ENCODE results near the gene ADCY2. TPM values are rescaled to one million over a fixed set of nuclear protein-coding genes. Genes with fewer than 3 reads are reported as not detected.

The ADCY2 gene
- total RNA-seq, 8 experiments from 2014 or later = 0.09 to 83.3 (median 8.9) TPM

DNA sequence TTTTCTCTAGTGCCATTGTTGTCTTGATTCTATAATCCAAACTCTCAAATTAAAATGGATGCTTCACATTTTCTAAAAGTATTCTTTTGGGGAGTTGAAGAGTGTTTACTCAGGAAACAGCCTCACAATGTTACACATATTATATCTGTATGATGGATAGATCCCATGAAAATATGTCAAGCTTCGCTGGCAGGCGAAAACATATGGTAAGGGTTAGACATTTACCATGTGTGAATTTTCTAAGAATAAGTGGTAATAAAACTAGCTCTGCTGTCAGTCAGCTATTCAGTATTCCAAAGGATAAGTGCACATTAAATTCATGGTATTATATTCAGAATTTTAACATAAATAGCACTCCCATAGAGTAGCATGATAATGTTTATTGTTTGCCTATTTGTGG is 13.3 kb upstream of the ADCY2 start:
- 0 to 100% (median 51%) methylated on average over 1 to 2 of the region's 2 CpGs; no CpG with 5 or more reads in 2 of the 10 experiments for WGBS, 10 experiments
- H3K4me3 ChIP-seq = no peak overlapping the region
- in situ Hi-C loops (cut with MboI; ENCODE audit: low pct_unique_long_range_greater_than_20kb in 2 of 9, low sequenced_read_pairs in 9 of 9, unreplicated experiment in 9 of 9) = loop anchor here in 2 of 9 experiments (25.0 kb wide), 2 partner anchors 120 to 570 kb away; no protein-coding TSS in a partner anchor
- ATAC-seq (replicated peaks in 6 of 8) = no peak
- no peak overlapping the region for H3K27ac ChIP-seq
- H3K4me1 ChIP-seq (replicated peaks in 1 of 2) = no peaks in the 10 kb centered on the region

- Histone ChIP-seq H3K4me3 (no peak overlapping the region), H3K27ac (no peak overlapping the region), H3K4me1 (replicated peaks in 1 of 2) (peaks cover 0 to 11% of the 10 kb centered on the region in 2 donors)
- in situ Hi-C loops (cut with MboI; ENCODE audit: low pct_unique_long_range_greater_than_20kb in 2 of 9, low sequenced_read_pairs in 9 of 9, unreplicated experiment in 9 of 9) = loop anchor here in 2 of 9 experiments (25.0 kb wide), 2 partner anchors 123 to 573 kb away; no protein-coding TSS in a partner anchor
- 0 to 95% (median 79%) methylated on average over 1 to 4 of the region's 6 CpGs; no CpG with 5 or more reads in 2 of the 10 experiments for WGBS, 10 experiments
- no peak for ATAC-seq (replicated peaks in 6 of 8)
Measured at GRCh38 chr5:7385681-7386080, 10.3 kb upstream of the ADCY2 start.

DNA sequence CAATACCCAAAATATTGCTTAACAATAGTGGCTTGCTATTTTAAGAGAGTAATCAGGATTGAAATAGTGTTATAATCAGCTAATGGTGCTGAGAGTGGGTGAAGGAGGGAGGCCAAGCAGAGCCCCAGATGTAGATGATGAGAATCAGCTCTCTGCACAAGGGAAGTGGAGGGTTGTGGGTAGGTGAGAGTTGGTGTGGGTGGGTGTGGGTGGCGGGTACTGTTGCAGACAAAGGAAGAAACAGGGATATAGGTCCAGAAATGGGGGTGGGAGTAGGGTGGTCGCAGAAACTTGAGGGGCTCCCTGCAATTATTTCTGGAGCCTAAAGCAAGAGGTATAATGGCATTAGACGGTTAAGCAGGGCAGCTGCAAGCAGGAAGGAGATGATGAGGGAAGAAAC is 7.4 kb upstream of the ADCY2 start:
- Histone ChIP-seq H3K4me1 (replicated peaks in 1 of 2) (peaks cover 14 to 28% of the 10 kb centered on the region in 2 donors), H3K27ac (no peak overlapping the region), H3K4me3 (no peak overlapping the region)
- WGBS, 10 experiments = 0 to 100% methylated on average over 1 of the region's 3 CpGs; no CpG with 5 or more reads in 8 of the 10 experiments
- in situ Hi-C loops (cut with MboI; ENCODE audit: low pct_unique_long_range_greater_than_20kb in 2 of 9, low sequenced_read_pairs in 9 of 9, unreplicated experiment in 9 of 9) = loop anchor here in 2 of 9 experiments (25.0 kb wide), 2 partner anchors 126 to 576 kb away; no protein-coding TSS in a partner anchor
- ATAC-seq (replicated peaks in 6 of 8) = peak in 1 of 8 experiments; percentile 48

GRCh38 chr5:7391215-7391614 is 4.7 kb upstream of the ADCY2 start:
- peaks cover 14 to 31% of the 10 kb centered on the region in 2 donors for H3K4me1 ChIP-seq (replicated peaks in 1 of 2)
- in situ Hi-C loops (cut with MboI; ENCODE audit: low pct_unique_long_range_greater_than_20kb in 2 of 9, low sequenced_read_pairs in 9 of 9, unreplicated experiment in 9 of 9) = loop anchor here in 2 of 9 experiments (25.0 kb wide), 2 partner anchors 129 to 579 kb away; no protein-coding TSS in a partner anchor
- no peak overlapping the region for H3K4me3 ChIP-seq
- peak in 5 of 8 experiments; percentile 10 to 42 (median 26) for ATAC-seq (replicated peaks in 6 of 8)
- WGBS, 10 experiments = 21 to 90% (median 43%) methylated on average over 2 to 8 of the region's 9 CpGs; no CpG with 5 or more reads in 4 of the 10 experiments
- no peak overlapping the region for H3K27ac ChIP-seq

GRCh38 chr5:7391814-7392692 is 3.9 kb upstream of the ADCY2 start:
- Histone ChIP-seq H3K27ac (no peak overlapping the region), H3K4me3 (no peak overlapping the region), H3K4me1 (replicated peaks in 1 of 2) (peaks cover 14 to 31% of the 10 kb centered on the region in 2 donors)
- in situ Hi-C loops (cut with MboI; ENCODE audit: low pct_unique_long_range_greater_than_20kb in 2 of 9, low sequenced_read_pairs in 9 of 9, unreplicated experiment in 9 of 9) = loop anchor here in 2 of 9 experiments (25.0 kb wide), 2 partner anchors 130 to 580 kb away; no protein-coding TSS in a partner anchor
- WGBS, 10 experiments = 0 to 100% (median 62%) methylated on average over 1 to 10 of the region's 15 CpGs
- peak; percentile 31 to 57 (median 48) for ATAC-seq (replicated peaks in 6 of 8)

GRCh38 chr5:7392693-7393024 is 3.3 kb upstream of the ADCY2 start:
- in situ Hi-C loops (cut with MboI; ENCODE audit: low pct_unique_long_range_greater_than_20kb in 2 of 9, low sequenced_read_pairs in 9 of 9, unreplicated experiment in 9 of 9) = loop anchor here in 2 of 9 experiments (25.0 kb wide), 2 partner anchors 130 to 580 kb away; no protein-coding TSS in a partner anchor
- Histone ChIP-seq H3K27ac (no peak overlapping the region), H3K4me1 (replicated peaks in 1 of 2) (peaks cover 18 to 35% of the 10 kb centered on the region in 2 donors), H3K4me3 (no peak overlapping the region)
- no peak for ATAC-seq (replicated peaks in 6 of 8)
- WGBS, 10 experiments = 37 to 93% (median 78%) methylated on average over 3 of the region's 3 CpGs

GRCh38 chr5:7393921-7394799 is 1.8 kb upstream of the ADCY2 start:
- H3K27ac ChIP-seq = no peak overlapping the region
- no peak for ATAC-seq (replicated peaks in 6 of 8)

GRCh38 chr5:7394889-7395431 is 978 bp upstream of the ADCY2 start:
- WGBS, 10 experiments = 96% methylated on average over 5 of the region's 45 CpGs; no CpG with 5 or more reads in 9 of the 10 experiments
- in situ Hi-C loops (cut with MboI; ENCODE audit: low pct_unique_long_range_greater_than_20kb in 2 of 9, low sequenced_read_pairs in 9 of 9, unreplicated experiment in 9 of 9) = loop anchor here in 2 of 9 experiments (25.0 kb wide), 2 partner anchors 133 to 583 kb away; no protein-coding TSS in a partner anchor
- H3K27ac ChIP-seq = no peak overlapping the region

More at GRCh38 chr5:7393921-7394799, 1.8 kb upstream of the ADCY2 start:
- WGBS, 10 experiments = 50 to 100% (median 84%) methylated on average over 1 to 6 of the region's 14 CpGs; no CpG with 5 or more reads in 4 of the 10 experiments
- in situ Hi-C loops (cut with MboI; ENCODE audit: low pct_unique_long_range_greater_than_20kb in 2 of 9, low sequenced_read_pairs in 9 of 9, unreplicated experiment in 9 of 9) = loop anchor here in 2 of 9 experiments (25.0 kb wide), 2 partner anchors 132 to 582 kb away; no protein-coding TSS in a partner anchor
- Histone ChIP-seq H3K4me1 (replicated peaks in 1 of 2) (peaks cover 27 to 38% of the 10 kb centered on the region in 2 donors), H3K4me3 (no peak overlapping the region)

GRCh38 chr5:7395432-7395946 is 449 bp upstream of the ADCY2 start:
- Histone ChIP-seq H3K4me1 (replicated peaks in 1 of 2) (peaks cover 27 to 40% of the 10 kb centered on the region in 2 donors), H3K4me3 (peak overlapping the region; percentile 53 to 73 (median 65)), H3K27ac (no peak overlapping the region)
- WGBS, 10 experiments = no CpG with 5 or more reads among the region's 31 CpGs
- in situ Hi-C loops (cut with MboI; ENCODE audit: low pct_unique_long_range_greater_than_20kb in 2 of 9, low sequenced_read_pairs in 9 of 9, unreplicated experiment in 9 of 9) = loop anchor here in 2 of 9 experiments (25.0 kb wide), 2 partner anchors 133 to 583 kb away; no protein-coding TSS in a partner anchor
- ATAC-seq (replicated peaks in 6 of 8) = peak in 2 of 8 experiments; percentile 2 to 34

More at GRCh38 chr5:7394889-7395431, 978 bp upstream of the ADCY2 start:
- Histone ChIP-seq H3K4me1 (replicated peaks in 1 of 2) (peaks cover 27 to 38% of the 10 kb centered on the region in 2 donors), H3K4me3 (no peak overlapping the region)
- peak in 3 of 8 experiments; percentile 1 to 6 (median 5) for ATAC-seq (replicated peaks in 6 of 8)

DNA sequence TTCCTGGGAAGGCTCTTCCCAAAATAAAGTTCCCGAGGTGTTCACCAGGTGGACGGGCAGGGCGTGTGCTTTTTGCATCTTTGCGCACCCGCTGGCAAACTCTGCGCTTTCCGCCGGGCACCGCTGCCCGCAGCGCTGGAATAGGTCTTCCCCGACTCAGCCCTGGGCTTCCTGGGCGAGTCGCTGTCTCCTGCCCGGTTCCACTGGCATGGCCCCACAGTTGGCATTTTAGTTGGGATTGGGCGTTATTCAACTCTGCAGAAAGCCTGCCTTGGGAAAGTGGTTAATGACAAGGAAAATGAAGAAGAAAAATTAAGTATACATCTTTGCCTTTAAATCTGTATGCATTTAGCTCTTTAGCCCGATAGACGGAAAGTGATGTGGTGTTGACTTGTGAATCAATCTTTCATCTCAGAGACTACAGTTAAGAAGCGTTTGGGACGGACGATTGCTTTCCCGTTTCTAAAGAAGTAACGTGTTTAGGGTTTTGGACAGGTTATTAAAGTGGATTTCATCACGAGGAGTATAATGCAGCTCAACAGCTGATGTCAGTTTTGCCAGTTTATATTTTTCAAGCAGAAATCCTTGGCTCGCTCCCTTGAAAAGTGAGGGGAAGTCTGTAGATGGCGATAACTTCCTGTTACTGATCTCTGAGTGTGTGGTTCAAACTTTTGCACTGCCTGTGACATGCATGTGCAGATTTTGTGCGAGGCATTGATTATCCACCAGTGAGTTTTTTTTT is 946 bp downstream of the ADCY2 start:
- peak in 3 of 8 experiments; percentile 17 to 26 (median 18) for ATAC-seq (replicated peaks in 6 of 8)
- no peak overlapping the region for H3K27ac ChIP-seq
- peak overlapping the region; percentile 53 to 73 (median 65) for H3K4me3 ChIP-seq
- in situ Hi-C loops (cut with MboI; ENCODE audit: low pct_unique_long_range_greater_than_20kb in 2 of 9, low sequenced_read_pairs in 9 of 9, unreplicated experiment in 9 of 9) = loop anchor here in 2 of 9 experiments (25.0 kb wide), 2 partner anchors 135 to 585 kb away; no protein-coding TSS in a partner anchor
- 0 to 13% (median 6%) methylated on average over 1 to 22 of the region's 27 CpGs for WGBS, 10 experiments
- H3K4me1 ChIP-seq (replicated peaks in 1 of 2) = peaks cover 21 to 31% of the 10 kb centered on the region in 2 donors

GRCh38 chr5:7397937-7398336 is 2.0 kb downstream of the ADCY2 start:
- in situ Hi-C loops (cut with MboI; ENCODE audit: low pct_unique_long_range_greater_than_20kb in 2 of 9, low sequenced_read_pairs in 9 of 9, unreplicated experiment in 9 of 9) = loop anchor here in 2 of 9 experiments (25.0 kb wide), 2 partner anchors 136 to 586 kb away; no protein-coding TSS in a partner anchor
- H3K4me1 ChIP-seq (replicated peaks in 1 of 2) = peaks cover 13 to 25% of the 10 kb centered on the region in 2 donors
- peak overlapping the region in 2 of 5 donors; percentile 65 to 73 for H3K4me3 ChIP-seq
- no peak for ATAC-seq (replicated peaks in 6 of 8)
- H3K27ac ChIP-seq = no peak overlapping the region
